ENCODE measurements around the gene TAL1.

Gene TAL1

DNA sequence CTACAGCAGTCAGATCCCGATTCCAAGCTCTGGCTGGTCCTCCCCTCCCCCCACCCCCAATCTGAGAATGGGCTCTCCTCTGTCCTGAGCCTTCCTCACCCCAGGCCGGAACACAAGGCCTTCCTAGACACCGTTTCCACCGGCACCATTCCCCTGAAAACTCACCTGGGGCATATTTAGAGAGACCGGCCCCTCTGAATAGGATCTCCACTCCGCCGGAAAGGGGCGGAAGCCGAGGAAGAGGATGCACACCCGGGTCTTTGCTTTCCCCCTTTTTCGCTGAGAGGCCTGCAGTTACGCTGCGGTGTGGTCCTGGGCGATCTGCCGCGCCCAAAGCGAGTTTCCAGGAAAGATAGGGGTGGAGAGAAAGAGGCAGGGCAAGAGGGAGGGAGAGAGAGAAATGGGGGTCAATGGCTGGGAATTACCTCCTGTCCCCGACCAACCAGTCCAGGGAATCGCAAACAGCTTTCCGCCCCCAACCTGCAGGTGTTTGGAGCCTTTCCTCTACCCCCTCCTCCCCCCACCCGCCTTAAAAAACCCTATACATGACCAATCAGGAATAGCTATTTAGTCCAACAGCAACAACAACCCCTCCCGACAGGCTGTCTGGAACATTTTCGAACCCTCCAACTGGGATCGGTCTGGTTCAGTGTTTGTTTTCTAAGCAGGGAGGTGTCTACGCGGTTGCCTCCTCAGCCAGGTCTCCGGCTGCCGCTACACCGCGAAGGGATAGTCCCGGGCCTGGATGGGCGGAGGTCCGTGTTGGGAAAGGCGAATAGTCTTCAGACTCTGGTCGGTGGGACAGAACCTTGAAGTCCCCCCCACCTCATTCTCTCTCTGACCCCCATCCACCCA, 2.8 kb downstream of the TAL1 start:
- no peak for DNase-seq

DNA sequence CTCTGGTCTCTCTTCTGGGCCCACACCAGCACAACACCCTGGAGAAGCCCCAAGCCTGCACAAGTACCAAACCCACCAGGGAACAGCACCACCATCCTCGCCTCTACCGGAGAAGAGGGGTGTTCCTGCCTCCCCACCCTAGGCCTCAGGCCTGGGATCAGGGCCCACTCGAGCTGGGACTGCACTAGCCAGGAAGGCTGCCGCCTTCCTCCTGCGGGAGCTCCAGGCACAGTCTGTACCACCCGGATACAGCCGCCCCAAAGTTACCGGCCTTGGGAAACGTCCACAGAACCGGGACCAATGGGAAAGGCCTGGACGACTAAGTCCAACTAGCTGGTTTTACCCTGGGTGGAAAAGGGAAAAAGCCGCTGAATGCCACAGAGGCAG, 3.4 kb downstream of the TAL1 start:
- DNase-seq: no peak

- no peak for DNase-seq
These were observed 4.4 kb downstream of the TAL1 start for GRCh38 chr1:47227341-47228232.

DNA sequence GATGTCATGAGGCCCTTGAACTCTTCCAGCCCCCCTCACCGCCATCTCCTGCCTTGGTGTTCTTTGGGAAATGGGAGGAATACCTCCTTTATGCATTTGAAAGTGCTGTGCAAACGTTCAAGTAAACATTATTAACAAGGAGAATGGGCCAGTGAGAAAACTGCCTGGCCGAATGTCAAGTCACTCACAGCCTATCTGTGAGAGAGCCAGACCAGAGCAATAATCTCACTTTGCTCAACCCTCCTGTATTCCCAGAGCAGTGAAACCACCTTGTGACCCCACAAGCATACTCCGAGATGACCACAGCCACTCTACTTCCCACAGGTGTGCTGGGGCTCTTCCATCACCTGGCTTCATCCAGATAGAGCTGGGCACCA, 5.2 kb downstream of the TAL1 start:
- no peak for DNase-seq

GRCh38 chr1:47226121-47226838, 5.7 kb downstream of the TAL1 start:
- DNase-seq: no peak

DNA sequence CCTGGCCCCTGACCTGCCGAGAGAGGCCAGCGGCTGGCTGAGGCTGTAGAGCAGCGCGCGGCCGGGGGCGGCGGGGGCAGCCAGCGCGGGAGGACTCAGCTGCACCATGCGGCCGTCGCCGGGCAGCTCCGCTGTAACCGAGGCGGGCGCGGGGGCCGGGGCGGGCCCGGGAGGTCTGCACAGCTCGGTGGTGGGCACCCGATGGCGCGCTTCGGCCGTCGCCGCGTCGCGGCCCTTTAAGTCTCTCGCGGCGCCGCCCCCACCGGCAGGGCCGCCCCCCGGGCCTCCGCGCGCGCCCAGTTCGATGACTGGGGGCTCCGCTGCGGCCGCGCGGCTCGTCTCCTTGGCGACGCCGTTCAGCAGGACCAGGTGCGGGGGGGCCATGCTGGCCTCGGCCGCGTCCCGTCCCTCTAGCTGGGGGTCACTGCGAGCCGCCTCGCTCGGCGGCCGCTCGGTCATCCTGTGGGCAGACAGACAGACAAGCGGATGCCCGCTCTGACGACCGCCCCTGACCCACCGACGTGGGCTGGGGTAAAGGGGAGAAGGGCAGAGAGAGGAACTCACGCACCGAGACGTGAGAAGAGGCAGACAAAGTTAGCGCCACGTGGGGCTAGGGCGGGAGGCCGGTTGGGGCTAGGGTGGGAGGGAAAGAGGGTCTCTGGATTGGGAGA, 6.5 kb downstream of the TAL1 start:
- no peak for DNase-seq

DNA sequence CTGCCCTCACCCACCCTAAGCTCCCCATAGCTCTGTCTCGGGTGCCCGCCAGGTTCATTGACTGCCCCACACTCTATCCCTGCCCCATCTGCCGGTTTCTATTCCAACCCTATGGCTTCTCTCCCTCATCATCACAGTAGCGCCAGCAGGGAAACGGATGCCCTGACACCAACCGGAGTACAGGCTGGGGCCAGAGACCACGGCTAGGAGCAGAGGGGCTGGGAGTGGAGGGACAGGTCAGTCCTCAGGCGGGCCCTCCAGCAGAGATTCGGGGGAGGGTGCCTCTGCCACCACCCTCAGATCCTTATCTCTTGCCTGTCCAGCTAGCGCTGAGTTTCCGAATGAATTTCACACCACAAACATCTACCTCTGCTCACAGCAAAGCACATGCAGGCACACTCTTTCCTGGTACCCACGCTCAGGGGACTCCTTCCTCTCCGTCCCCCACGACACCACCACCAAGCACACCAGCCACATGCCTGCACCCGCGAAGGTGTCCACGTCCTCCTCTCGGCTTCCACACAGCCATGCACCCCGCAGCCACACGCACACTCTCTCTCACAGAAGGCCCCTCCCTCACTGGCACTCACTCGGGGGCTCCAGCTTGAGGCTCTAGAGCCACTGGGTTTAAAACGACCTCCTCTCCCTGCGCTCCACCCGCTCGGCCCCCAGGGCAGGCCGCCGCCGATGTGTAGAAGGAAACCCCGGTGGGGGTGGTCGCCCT, 7.2 kb downstream of the TAL1 start:
- DNase-seq: no peak

GRCh38 chr1:47223921-47224675, 7.9 kb downstream of the TAL1 start:
- DNase-seq: no peak

- DNase-seq: no peak
These were observed 8.7 kb downstream of the TAL1 start for GRCh38 chr1:47223174-47223920.

GRCh38 chr1:47222476-47222875, 9.5 kb downstream of the TAL1 start:
- DNase-seq: no peak

- DNase-seq: no peak
These were observed 12.3 kb downstream of the TAL1 start for GRCh38 chr1:47219590-47220220.

GRCh38 chr1:47219001-47219400, 13.0 kb downstream of the TAL1 start:
- DNase-seq: no peak

- no peak for DNase-seq
These were observed 15.6 kb downstream of the TAL1 start for GRCh38 chr1:47216278-47217059.

DNA sequence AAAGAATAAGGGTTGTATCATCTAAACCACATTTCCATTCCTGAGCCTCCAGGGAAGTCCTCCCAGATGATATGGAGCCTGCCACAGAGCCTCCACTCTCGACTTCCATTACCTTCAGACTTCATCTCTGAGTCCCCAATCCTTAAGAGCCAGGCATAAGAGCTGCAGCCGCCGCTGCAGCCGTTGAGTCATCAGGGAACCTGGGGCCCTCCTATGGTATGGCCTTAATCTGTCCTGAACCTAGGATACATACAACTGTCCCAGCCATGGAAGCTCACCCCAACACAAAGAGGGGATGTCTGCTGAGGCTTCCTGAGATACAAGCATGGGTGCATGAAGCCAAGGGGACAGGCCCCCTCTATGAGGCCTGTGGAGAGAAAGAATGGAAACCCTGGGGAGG, 16.3 kb downstream of the TAL1 start:
- no peak for DNase-seq

DNA sequence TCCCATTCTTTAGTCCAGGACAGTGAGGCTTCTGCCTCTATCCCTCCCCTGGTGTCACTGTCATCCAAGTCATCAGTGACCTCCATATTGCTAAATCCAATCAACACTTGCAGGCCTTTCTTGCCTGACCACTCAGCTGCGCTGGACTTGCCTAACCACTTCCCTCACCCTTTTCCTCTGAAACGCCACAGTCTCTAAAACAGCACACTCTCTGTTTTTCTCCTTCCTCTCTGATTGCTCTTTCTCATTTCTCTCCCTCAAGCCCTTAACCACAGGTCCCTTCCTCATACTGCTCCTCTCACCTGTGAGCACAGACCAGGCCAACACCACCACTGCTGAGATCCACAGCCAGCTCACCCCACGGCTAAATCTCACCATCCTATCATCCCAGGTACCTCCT, 17.5 kb downstream of the TAL1 start:
- no peak for DNase-seq

DNA sequence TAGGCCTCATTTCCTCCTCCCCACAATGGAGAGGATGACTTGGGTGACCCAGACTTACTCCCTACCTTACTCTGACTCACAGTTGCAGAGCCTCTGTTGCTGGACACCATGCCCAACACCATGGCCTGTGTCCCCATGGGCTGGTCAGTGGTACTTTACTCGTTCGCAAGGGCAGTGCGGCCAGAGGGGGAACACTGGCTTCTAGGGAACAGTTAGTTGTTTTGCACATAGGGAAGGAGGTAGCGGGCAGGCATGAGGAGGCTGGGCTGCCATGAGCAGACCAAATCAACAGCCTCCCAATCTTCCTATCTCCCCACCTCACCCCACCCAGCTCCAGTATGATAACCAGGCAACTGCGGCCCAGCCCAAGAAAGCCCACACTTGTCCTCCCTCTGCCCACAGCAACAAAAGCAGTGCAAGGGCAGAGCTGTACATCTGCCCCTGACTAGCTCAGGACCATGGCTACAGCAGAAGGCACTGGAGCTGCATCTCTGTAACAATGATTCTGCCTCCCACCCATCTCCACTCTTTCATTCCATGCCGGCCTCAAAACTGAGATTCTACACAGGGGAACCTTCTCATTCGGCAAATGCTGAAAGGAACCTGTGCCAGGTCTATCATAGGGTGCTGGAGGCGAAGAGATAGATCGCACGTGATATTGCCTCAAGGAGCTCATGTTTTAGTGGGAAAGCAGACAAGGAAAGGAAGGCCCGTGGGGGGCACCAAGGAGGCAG, 18.6 kb downstream of the TAL1 start:
- DNase-seq: no peak

DNA sequence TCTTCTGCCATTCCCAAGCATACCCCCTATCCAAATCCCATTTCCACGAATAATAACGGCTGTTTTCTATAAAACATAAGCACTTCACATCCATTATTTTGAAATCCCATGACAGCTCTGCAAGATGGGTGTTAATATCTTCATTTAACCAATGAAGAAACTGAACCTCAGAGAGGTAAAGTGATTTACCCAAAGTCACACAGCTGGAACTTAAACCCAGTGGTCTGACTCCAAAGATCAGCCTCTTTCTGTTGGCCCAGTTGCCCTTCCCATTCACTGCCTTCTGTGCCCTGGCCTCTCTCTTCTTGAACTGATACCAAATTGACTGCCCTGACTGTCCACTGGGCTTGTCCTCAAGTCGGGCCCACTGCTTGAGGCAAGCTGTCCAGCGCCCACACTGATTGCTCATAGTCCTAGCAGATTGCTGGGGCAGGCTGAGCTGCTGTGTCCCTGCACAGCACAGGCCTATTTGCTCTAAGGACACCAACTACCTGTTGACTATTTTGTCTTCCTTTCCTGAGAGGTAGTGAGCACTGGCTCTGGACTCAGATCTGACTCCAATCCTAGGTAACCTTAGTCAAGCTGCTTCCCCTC, 19.3 kb downstream of the TAL1 start:
- DNase-seq: no peak

DNA sequence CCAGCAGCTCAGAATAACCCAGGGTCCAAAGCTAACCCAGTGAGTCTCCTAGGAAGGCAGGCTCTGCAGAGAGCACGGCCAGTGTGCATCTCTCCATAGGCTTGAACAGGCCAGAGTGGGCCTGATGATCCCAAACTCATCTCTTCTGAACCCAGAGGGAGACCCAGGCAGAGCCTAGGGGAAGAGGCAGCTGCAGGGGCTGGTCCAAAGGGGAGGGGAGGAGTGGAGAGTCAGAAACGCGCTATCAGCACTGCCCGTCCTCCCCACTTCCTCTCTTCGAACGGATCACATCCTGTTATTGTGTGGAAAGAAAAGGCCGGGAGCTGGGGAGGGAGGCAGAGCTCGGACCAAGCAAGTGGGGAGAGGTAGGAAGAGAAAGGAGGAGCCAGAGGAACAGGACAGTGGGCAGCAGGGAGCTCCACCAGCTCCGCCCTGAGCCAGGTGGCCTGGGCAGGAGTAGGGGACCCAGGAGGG, 20.2 kb downstream of the TAL1 start:
- no peak for DNase-seq
